ENCODE data around the gene PROSER3. TPM values are rescaled to one million over a fixed set of nuclear protein-coding genes. Genes with fewer than 3 reads are reported as not detected.

PROSER3 gene
- total RNA-seq, 1 experiment from 2014 or later, result 8.9 TPM

DNA sequence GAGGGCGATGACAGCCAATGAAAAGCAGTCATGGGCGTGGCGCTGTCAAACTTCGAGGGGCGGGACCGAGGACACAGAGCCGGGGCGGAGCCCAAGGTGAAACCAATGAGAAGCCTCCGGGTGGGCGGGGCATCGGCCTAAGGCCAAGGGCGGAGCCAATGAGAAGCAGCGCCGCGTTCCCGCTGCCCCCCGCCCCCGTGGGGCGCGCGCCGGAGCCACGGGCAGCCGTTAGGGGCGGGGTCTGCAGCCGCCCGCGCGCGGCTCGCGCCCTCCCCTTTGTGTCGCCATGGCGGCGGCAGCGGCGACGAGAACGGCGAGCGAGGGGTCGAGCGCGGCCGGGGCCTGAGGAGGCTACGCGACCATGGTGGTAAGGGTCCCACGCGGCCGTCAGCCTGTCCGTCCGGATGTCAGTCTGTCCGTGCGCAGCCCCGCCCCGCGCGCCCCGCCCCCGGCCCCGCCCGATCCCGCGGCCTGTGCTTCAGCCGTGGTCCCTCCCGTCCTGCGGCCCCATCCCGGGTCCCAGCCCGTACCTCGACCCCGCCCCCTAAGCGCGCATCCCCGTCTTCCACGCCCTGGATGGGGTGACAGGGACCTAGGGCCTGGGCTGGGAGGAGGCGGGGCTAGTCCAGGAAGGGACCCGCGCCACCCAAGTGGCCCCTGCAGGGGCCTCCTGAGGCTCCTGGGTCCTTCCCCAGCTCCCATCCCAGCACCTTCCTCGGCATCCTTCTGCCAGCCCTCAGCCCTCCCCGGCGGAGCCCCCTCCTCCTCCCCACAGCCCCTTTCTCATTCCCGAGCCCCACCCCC is 17.5 kb downstream of the PROSER3 start, which contains the start of gene ARHGAP33:
Gene ARHGAP33, plus strand, starts transcription at position 267 of the 804 bp plus-strand sequence. Its CDS starts 95 bp downstream, at position 362.
- H3K9me3 ChIP-seq, result no peaks in the 10 kb centered on the region
- no peaks in the 10 kb centered on the region; the same call in 1 of the 2 replicates for H3K36me3 ChIP-seq
- DNase-seq, result peak; percentile 97
- no peaks in the 10 kb centered on the region for H3K27me3 ChIP-seq
- peak within 1 kb of the TSS; percentile 66 for H3K4me3 ChIP-seq

DNA sequence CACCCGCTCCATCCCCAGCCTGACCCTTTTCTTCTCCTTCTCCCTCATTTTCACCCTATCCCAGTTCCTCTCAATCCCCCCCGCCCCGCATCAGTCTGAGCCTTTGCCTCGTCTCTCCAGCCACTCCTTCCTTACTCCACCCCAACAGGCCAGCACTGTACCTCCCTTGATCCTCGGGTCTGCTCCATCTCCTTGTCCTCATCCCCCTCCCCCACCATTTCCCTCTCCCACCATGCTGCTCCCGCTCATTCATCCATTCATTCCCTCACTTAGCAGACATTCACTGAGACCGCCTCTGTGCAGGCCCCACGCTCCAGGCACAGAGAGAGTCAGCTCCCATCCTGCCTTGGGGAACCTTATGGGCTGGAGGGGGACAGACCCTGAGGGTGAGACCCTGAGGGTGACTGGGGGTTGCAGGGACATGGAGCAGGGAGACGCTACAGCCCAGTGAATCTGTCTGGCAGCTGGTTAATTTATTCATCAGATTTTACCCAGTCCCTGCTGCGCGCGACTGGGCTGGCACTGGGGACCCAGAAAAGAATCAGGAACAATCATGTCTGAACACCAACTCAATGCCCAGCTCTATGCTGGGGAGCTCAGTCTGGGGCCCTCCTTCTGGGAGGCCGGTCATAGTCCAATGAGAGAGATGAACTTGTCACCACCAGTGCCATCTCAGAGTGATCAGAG is 18.3 kb downstream of the PROSER3 start:
- peak overlapping the region; percentile 66 for H3K4me3 ChIP-seq
- H3K36me3 ChIP-seq, result no peaks in the 10 kb centered on the region; the same call in 1 of the 2 replicates
- H3K9me3 ChIP-seq, result no peaks in the 10 kb centered on the region
- H3K27me3 ChIP-seq, result no peaks in the 10 kb centered on the region
- DNase-seq, result no peak

GRCh38 chr19:35777086-35777841 is 19.3 kb downstream of the PROSER3 start:
- H3K36me3 ChIP-seq, result peaks cover under 1% of the 10 kb centered on the region
- H3K9me3 ChIP-seq, result no peaks in the 10 kb centered on the region
- no peak overlapping the region for H3K4me3 ChIP-seq
- no peak for DNase-seq
- H3K27me3 ChIP-seq, result no peaks in the 10 kb centered on the region

DNA sequence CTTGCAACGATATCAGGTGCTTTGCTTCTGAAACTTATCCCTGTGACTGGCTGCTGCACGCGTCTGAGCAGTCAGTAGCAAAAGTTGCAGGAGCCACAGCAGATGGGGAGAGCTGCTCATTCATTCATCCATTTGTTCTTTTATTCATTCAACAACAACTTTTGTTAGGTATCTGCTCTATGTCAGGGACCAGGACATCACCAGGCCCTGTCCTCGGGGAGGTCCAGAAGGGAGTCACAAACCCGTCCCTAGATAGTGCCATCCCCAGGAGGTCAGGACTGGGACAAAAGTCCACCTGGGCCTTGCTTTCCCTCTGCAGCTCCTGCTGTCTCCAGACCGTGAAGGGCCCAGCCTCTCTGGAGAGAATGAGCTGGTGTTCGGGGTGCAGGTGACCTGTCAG is 20.0 kb downstream of the PROSER3 start:
- no peak for DNase-seq
- H3K4me3 ChIP-seq, result no peak overlapping the region
- H3K9me3 ChIP-seq, result no peaks in the 10 kb centered on the region
- H3K36me3 ChIP-seq, result peaks cover 3% of the 10 kb centered on the region
- H3K27me3 ChIP-seq, result no peaks in the 10 kb centered on the region

- DNase-seq, result no peak
- Histone ChIP-seq H3K36me3 (peaks cover 3% of the 10 kb centered on the region), H3K9me3 (no peaks in the 10 kb centered on the region), H3K4me3 (no peak overlapping the region), H3K27me3 (no peaks in the 10 kb centered on the region)
Measured at GRCh38 chr19:35779033-35779432, 21.1 kb downstream of the PROSER3 start.

GRCh38 chr19:35780058-35780457 is 22.1 kb downstream of the PROSER3 start:
- H3K27me3 ChIP-seq, result no peaks in the 10 kb centered on the region
- peaks cover 3% of the 10 kb centered on the region for H3K36me3 ChIP-seq
- H3K9me3 ChIP-seq, result no peaks in the 10 kb centered on the region
- DNase-seq, result no peak
- no peak overlapping the region for H3K4me3 ChIP-seq

- Histone ChIP-seq H3K36me3 (peaks cover 3% of the 10 kb centered on the region), H3K27me3 (no peaks in the 10 kb centered on the region), H3K9me3 (no peaks in the 10 kb centered on the region), H3K4me3 (no peak overlapping the region)
- no peak for DNase-seq
Measured at GRCh38 chr19:35780717-35781116, 22.7 kb downstream of the PROSER3 start.

GRCh38 chr19:35781650-35782049 is 23.7 kb downstream of the PROSER3 start:
- H3K4me3 ChIP-seq, result no peak overlapping the region
- no peaks in the 10 kb centered on the region for H3K9me3 ChIP-seq
- DNase-seq, result no peak
- H3K36me3 ChIP-seq, result peaks cover 3% of the 10 kb centered on the region
- no peaks in the 10 kb centered on the region for H3K27me3 ChIP-seq

GRCh38 chr19:35782589-35782988 is 24.6 kb downstream of the PROSER3 start:
- Histone ChIP-seq H3K4me3 (no peak overlapping the region), H3K27me3 (no peaks in the 10 kb centered on the region), H3K36me3 (peaks cover 3% of the 10 kb centered on the region), H3K9me3 (no peaks in the 10 kb centered on the region)
- DNase-seq, result no peak

- H3K36me3 ChIP-seq, result peaks cover 3% of the 10 kb centered on the region
- no peaks in the 10 kb centered on the region for H3K27me3 ChIP-seq
- no peak overlapping the region for H3K4me3 ChIP-seq
- DNase-seq, result no peak
- H3K9me3 ChIP-seq, result no peaks in the 10 kb centered on the region
Measured at GRCh38 chr19:35783469-35784434, 25.8 kb downstream of the PROSER3 start.

GRCh38 chr19:35784503-35785338 is 26.7 kb downstream of the PROSER3 start:
- Histone ChIP-seq H3K4me3 (no peak overlapping the region), H3K36me3 (peaks cover 3% of the 10 kb centered on the region), H3K27me3 (no peaks in the 10 kb centered on the region), H3K9me3 (no peaks in the 10 kb centered on the region)
- no peak for DNase-seq

- peaks cover 3% of the 10 kb centered on the region; the same call in 1 of the 2 replicates for H3K36me3 ChIP-seq
- no peak for DNase-seq
Measured at GRCh38 chr19:35785339-35785627, 27.3 kb downstream of the PROSER3 start.

DNA sequence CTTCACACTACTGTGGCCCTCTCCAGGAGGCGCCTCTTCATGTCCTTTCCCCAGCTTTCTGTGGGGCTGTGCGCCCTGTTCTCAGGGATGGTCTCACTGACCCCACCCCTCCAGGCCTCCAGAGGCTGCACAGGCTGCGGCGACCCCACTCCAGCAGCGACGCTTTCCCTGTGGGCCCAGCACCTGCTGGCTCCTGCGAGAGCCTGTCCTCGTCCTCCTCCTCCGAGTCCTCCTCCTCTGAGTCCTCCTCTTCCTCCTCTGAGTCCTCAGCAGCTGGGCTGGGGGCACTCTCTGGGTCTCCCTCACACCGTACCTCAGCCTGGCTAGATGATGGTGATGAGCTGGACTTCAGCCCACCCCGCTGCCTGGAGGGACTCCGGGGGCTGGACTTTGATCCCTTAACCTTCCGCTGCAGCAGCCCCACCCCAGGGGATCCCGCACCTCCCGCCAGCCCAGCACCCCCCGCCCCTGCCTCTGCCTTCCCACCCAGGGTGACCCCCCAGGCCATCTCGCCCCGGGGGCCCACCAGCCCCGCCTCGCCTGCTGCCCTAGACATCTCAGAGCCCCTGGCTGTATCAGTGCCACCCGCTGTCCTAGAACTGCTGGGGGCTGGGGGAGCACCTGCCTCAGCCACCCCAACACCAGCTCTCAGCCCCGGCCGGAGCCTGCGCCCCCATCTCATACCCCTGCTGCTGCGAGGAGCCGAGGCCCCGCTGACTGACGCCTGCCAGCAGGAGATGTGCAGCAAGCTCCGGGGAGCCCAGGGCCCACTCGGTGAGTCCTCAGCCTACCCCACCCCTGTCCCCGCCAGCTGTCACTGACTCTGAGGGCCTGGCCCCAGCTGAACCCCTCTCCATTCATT is 28.6 kb downstream of the PROSER3 start:
- no peak for DNase-seq
- H3K4me3 ChIP-seq, result no peak overlapping the region
- no peaks in the 10 kb centered on the region for H3K27me3 ChIP-seq
- peaks cover 3% of the 10 kb centered on the region; the same call in 1 of the 2 replicates for H3K36me3 ChIP-seq
- no peaks in the 10 kb centered on the region for H3K9me3 ChIP-seq

More at GRCh38 chr19:35785339-35785627, 27.3 kb downstream of the PROSER3 start:
- Histone ChIP-seq H3K4me3 (no peak overlapping the region), H3K27me3 (no peaks in the 10 kb centered on the region), H3K9me3 (no peaks in the 10 kb centered on the region)

GRCh38 chr19:35787227-35787799 is 29.3 kb downstream of the PROSER3 start:
- Histone ChIP-seq H3K9me3 (no peaks in the 10 kb centered on the region), H3K27me3 (no peaks in the 10 kb centered on the region), H3K36me3 (peaks cover 2% of the 10 kb centered on the region; the same call in 1 of the 2 replicates), H3K4me3 (no peak overlapping the region)
- no peak for DNase-seq

Data from MG63 (cell line).